ENCODE measurements around the gene PSKH1. TPM values are rescaled to one million over a fixed set of nuclear protein-coding genes. Genes with fewer than 3 reads are reported as not detected.

PSKH1 gene
- total and polyA plus RNA-seq, 8 donors: 12.7 to 17.7 (median 15.5) TPM

DNA sequence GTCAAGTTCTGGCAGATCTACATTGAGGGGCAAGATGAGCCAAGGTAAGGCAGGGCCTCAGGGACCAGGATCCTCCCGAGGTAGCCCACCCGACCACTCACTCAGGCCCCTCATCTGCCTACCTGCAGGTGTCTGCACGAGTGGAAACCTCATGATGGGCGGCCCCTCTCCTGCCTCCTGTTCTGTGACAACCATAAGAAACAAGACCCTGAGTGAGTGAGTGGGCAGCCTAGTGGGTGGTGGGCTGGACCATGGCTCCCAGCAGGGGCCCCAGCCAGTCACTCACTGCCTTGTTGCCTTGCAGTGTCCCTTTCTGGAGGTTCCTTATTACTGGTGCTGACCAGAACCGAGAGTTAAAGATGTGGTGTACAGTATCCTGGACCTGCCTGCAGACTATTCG is 14.8 kb upstream of the PSKH1 start:
- DNase-seq (no peak), ATAC-seq (no peak), FAIRE-seq (no peak)
- H3K4me1 ChIP-seq: peaks cover 0 to 16% (median 8%) of the 10 kb centered on the region in 3 donors
- H3K27me3 ChIP-seq: no peaks in the 10 kb centered on the region
- TF ChIP-seq CTCF (IDR thresholded peaks at IDR 0.05): no peak
- H3K9me3 ChIP-seq: no peaks in the 10 kb centered on the region
- intact Hi-C loops (cut with DNase I): no loop called here
- peaks cover 16 to 70% (median 58%) of the 10 kb centered on the region in 3 donors for H3K36me3 ChIP-seq
- H3K27ac ChIP-seq: no peak overlapping the region
- 83 to 89% methylated on average over 6 of the region's 6 CpGs for WGBS, 2 donors
- H3K4me3 ChIP-seq: no peak overlapping the region

DNA sequence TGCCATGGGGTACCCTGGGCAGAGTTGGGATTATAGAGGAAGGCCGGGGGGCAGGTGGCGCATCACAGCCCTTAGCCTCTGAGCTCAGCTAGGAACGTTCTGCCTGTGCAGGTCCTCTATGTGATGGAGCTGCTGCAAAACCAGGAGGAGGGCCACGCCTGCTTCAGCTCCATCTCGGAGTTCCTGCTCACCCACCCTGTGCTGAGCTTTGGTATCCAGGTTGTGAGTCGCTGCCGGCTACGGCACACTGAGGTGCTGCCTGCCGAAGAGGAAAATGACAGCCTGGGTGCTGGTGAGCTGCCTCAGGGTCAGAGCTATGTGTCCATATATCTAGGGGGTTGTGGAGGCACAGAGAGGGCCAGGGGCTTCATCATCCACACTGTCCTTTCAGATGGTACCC is 14.2 kb upstream of the PSKH1 start:
- Histone ChIP-seq H3K27me3 (no peaks in the 10 kb centered on the region), H3K9me3 (no peaks in the 10 kb centered on the region), H3K4me1 (peaks cover 0 to 13% (median 6%) of the 10 kb centered on the region in 3 donors), H3K27ac (no peak overlapping the region), H3K36me3 (peaks cover 16 to 70% (median 62%) of the 10 kb centered on the region in 3 donors), H3K4me3 (no peak overlapping the region)
- WGBS, 2 donors: 95% methylated on average over 9 of the region's 9 CpGs
- ATAC-seq: no peak
- intact Hi-C loops (cut with DNase I): no loop called here
- FAIRE-seq: no peak
- no peak for DNase-seq
- TF ChIP-seq CTCF (IDR thresholded peaks at IDR 0.05): no peak

DNA sequence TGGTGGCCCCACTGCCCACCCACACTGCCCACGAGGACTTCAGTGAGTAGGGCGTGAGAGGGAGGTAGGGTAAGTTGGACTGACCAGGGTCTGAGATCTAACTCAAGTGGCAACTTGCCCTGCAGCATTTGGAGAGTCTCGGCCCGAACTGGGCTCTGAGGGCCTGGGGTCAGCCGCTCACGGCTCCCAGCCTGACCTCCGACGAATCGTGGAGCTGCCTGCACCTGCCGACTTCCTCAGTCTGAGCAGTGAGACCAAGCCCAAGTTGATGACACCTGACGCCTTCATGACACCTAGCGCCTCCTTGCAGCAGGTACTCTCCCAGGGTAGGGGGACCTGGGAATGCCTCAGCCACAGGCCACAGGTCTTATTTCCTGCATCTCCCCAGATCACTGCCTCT is 13.6 kb upstream of the PSKH1 start:
- no peak for TF ChIP-seq CTCF (IDR thresholded peaks at IDR 0.05)
- intact Hi-C loops (cut with DNase I): no loop called here
- no peak overlapping the region for H3K27ac ChIP-seq
- H3K4me1 ChIP-seq: peaks cover 0 to 7% (median 0%) of the 10 kb centered on the region in 3 donors
- no peak for ATAC-seq
- FAIRE-seq: no peak
- no peaks in the 10 kb centered on the region for H3K9me3 ChIP-seq
- H3K27me3 ChIP-seq: no peaks in the 10 kb centered on the region
- WGBS, 2 donors: 92 to 95% methylated on average over 10 to 12 of the region's 12 CpGs
- no peak overlapping the region for H3K4me3 ChIP-seq
- H3K36me3 ChIP-seq: peaks cover 16 to 70% (median 62%) of the 10 kb centered on the region in 3 donors
- DNase-seq: no peak

GRCh38 chr16:67879936-67880335 is 13.1 kb upstream of the PSKH1 start:
- DNase-seq (no peak), ATAC-seq (no peak), FAIRE-seq (no peak)
- Histone ChIP-seq H3K9me3 (no peaks in the 10 kb centered on the region), H3K27me3 (no peaks in the 10 kb centered on the region), H3K27ac (no peak overlapping the region), H3K4me3 (no peak overlapping the region), H3K4me1 (peaks cover 0 to 2% (median 0%) of the 10 kb centered on the region in 3 donors), H3K36me3 (peaks cover 16 to 70% (median 62%) of the 10 kb centered on the region in 3 donors)
- intact Hi-C loops (cut with DNase I): loop anchor here in 1 of 3 donors (5.0 to 10.0 kb wide), 2 partner anchors 52 to 155 kb away; partner anchors contain the start of gene CTRL
- 58 to 76% methylated on average over 3 to 5 of the region's 5 CpGs for WGBS, 2 donors
- TF ChIP-seq CTCF (IDR thresholded peaks at IDR 0.05): no peak

DNA sequence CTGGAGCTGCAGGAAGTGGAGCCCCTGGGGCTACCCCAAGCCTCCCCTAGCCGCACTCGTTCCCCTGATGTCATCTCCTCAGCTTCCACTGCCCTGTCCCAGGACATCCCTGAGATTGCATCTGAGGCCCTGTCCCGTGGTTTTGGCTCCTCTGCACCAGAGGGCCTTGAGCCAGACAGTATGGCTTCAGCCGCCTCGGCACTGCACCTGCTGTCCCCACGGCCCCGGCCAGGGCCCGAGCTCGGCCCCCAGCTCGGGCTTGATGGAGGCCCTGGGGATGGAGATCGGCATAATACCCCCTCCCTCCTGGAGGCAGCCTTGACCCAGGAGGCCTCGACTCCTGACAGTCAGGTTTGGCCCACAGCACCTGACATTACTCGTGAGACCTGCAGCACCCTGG is 12.5 kb upstream of the PSKH1 start:
- Histone ChIP-seq H3K27ac (no peak overlapping the region), H3K4me3 (no peak overlapping the region), H3K9me3 (no peaks in the 10 kb centered on the region), H3K36me3 (peaks cover 16 to 70% (median 62%) of the 10 kb centered on the region in 3 donors), H3K4me1 (no peaks in the 10 kb centered on the region), H3K27me3 (no peaks in the 10 kb centered on the region)
- FAIRE-seq (no peak), DNase-seq (no peak), ATAC-seq (no peak)
- no peak for TF ChIP-seq CTCF (IDR thresholded peaks at IDR 0.05)
- 93% methylated on average over 13 of the region's 13 CpGs for WGBS, 2 donors
- intact Hi-C loops (cut with DNase I): loop anchor here in 1 of 3 donors (5.0 to 10.0 kb wide), 2 partner anchors 52 to 154 kb away; partner anchors contain the start of gene CTRL

All from pancreas (tissue), 10 donors.